ENCODE data around the gene SNUPN.

The SNUPN gene

DNA sequence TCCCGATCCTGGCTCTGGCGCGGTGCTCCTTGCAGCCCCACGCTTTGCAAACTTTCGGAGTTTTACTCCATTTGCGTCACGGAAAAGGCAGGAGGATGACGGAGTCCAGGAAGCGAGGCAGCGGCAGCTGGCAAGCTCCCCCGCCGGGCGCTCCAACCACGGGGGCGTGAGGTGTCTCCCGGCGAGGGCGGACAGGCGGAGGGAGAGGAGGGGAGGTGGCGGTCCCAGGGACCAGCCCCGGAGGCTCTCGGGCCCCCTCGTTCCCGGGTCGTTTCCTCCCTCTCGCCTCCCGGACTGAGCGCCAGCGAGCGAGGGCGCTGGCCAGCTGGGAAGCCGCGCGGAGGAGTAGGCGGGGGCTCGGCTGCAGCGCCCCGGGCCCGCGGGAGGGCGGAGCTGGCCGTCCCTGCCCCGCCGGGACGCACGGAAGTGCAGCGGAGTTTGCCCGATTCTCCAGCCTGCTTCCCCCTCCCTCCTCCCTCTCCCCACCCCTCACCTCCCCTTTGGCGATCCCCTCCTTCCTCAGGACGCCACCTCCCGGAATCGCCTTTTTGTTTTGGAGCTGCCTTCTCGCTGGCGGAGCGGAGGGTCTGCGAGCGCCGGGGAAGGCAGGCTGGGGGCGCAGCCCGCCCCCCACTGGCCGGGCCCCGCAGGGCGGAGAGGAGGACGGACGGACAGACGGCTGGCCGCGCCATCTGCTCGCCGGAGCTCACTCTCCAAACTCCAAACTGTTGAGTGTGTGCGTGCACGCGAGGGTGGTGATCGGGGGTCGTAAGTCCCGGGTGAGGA is 22.0 kb upstream of the SNUPN start, which contains the start of gene SNX33:
Gene SNX33, plus strand, starts transcription at position 543 of the 786 bp plus-strand sequence. CDS start 1,191 bp downstream, outside the sequence.
- Histone ChIP-seq H3K27ac (peak within 1 kb of the TSS; percentile 94 to 99), H3K4me3 (peak within 1 kb of the TSS; percentile 88)
- DNase-seq (ENCODE audit: low spot score), result peak; percentile 93
- TF ChIP-seq, protein P1, sequence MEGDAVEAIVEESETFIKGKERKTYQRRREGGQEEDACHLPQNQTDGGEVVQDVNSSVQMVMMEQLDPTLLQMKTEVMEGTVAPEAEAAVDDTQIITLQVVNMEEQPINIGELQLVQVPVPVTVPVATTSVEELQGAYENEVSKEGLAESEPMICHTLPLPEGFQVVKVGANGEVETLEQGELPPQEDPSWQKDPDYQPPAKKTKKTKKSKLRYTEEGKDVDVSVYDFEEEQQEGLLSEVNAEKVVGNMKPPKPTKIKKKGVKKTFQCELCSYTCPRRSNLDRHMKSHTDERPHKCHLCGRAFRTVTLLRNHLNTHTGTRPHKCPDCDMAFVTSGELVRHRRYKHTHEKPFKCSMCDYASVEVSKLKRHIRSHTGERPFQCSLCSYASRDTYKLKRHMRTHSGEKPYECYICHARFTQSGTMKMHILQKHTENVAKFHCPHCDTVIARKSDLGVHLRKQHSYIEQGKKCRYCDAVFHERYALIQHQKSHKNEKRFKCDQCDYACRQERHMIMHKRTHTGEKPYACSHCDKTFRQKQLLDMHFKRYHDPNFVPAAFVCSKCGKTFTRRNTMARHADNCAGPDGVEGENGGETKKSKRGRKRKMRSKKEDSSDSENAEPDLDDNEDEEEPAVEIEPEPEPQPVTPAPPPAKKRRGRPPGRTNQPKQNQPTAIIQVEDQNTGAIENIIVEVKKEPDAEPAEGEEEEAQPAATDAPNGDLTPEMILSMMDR (IDR thresholded peaks at IDR 0.05), result peak; percentile 47

- DNase-seq (ENCODE audit: low spot score), result no peak
Observed at GRCh38 chr15:75646944-75647364, 21.4 kb upstream of the SNUPN start.

DNA sequence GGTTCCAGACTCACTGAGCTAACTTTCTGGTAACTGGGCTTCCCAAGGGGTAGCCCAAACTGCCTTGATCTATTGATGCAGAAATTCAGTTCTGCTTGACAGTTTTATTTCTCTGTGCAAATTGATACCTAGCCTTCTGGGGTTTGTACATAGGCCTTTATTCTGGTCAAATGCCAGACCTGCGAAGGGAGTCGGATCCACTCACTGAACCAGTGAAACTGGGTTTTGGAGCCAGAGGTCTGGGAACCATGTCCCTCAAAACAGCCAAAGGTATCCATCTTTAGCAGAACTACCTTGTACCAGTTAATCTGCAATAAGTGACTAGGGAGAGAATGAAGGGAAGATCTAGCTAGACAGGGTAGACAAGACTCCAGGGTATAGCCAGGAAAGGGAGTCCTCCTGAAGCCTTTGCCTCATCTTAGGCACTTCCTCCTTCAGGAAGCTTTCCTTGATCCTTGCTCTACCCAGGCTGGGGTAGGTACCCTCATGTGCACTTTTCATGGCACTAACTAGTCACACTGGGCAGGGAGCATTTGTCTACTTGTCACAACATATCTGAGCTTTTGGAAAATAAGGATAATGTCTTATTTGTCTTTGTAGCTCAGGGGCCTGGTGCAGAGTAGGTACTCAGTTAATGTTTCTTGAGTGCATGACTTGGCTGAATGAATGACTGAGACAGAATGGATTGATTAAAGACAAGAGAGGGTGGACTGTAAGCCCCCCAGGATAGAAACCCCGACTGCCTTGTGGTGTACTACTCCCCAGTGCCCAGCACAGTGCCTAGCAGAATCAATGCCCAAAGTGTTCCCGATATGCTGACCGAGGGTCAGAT is 20.8 kb upstream of the SNUPN start:
- H3K4me3 ChIP-seq, result peak overlapping the region; percentile 88
- TF ChIP-seq, protein P1 (IDR thresholded peaks at IDR 0.05), result no peak
- DNase-seq (ENCODE audit: low spot score), result no peak

More at GRCh38 chr15:75646944-75647364, 21.4 kb upstream of the SNUPN start:
- TF ChIP-seq, protein P1 (IDR thresholded peaks at IDR 0.05), result no peak
- H3K4me3 ChIP-seq, result peak overlapping the region; percentile 88
- H3K27ac ChIP-seq, result peak overlapping the region; percentile 94 to 99

DNA sequence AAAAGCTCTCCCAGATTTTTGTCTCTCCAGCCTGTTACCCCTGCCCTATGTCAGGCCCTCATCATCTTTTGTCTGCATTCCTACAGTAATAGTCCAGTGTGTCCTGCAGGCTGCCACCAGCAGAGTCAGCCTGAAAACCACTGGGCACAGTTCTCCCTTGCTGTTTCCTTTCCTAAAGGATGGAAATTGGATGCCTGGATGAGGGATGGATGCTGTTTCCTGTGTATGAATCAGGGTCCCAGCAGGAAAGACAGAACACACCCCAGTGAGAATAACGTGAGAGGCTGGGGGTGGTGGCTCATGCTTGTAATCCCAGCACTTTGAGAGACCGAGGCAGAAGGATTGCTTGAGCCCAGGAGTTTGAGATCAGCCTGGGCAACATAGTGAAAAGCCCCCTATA is 18.9 kb upstream of the SNUPN start:
- TF ChIP-seq, protein P1 (IDR thresholded peaks at IDR 0.05), result no peak

More for the DNA sequence above, 20.8 kb upstream of the SNUPN start:
- peak overlapping the region; percentile 94 to 99 for H3K27ac ChIP-seq

DNA sequence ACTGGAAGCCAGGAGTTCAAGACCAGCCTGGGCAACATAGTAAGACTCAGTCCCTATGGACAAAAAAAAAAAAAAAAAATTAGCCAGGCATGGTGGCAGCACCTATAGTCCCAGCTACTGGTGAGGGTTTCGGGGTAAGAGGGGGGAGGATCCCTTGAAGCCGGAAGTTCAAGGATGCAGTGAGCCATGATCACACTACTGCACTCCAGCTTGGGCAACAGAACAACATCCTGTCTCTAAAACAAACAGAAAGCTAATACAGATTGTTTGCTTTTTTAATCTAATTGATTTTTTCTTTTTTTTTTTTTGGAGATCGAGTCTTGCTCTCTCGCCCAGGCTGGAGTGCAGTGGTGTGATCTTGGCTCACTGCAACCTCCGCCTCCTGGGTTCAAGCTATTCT is 16.1 kb upstream of the SNUPN start:
- DNase-seq (ENCODE audit: low spot score), result no peak
- TF ChIP-seq, protein P1 (IDR thresholded peaks at IDR 0.05), result no peak
- Histone ChIP-seq H3K4me3 (no peak overlapping the region), H3K27ac (no peak overlapping the region)

More for the DNA sequence above, 18.9 kb upstream of the SNUPN start:
- DNase-seq (ENCODE audit: low spot score), result no peak
- no peak overlapping the region for H3K27ac ChIP-seq
- H3K4me3 ChIP-seq, result no peak overlapping the region

- DNase-seq (ENCODE audit: low spot score), result no peak
- Histone ChIP-seq H3K27ac (no peak overlapping the region), H3K4me3 (no peak overlapping the region)
- TF ChIP-seq, protein P1 (IDR thresholded peaks at IDR 0.05), result no peak
Observed at GRCh38 chr15:75641179-75641503, 15.6 kb upstream of the SNUPN start.

Data from coronary artery (tissue), 2 donors.